Spleen (tissue), 11 donors: Measurements from ENCODE around the gene KANSL1. TPM values are rescaled to one million over a fixed set of nuclear protein-coding genes. Genes with fewer than 3 reads are reported as not detected.
A peak's percentile ranks its signal among the peaks of the same experiment; 100 is the strongest.
"Not testable (repeated sequence)": the region's sequence is repeated elsewhere in the genome, so short reads cannot be mapped to it uniquely, and the experiment has no call there.

Experiments used
- DNase-seq: peaks from one replicate; pipeline ENCODE4 v3.0.0-alpha.2; 2020
- H3K27ac ChIP-seq, 8 donors: fragments of 200-600 bp; sonication (generic) in 7 of 8; 1 replicate in 4 of 8; 2 replicates in 4 of 8; pipeline versions ENCODE4 v1.5.0 to v1.8.0; 2016 to 2021; ENCODE audit warnings: inconsistent platforms in 4 of 8, mild to moderate bottlenecking in 4 of 8, moderate library complexity in 1 of 8
- H3K27me3 ChIP-seq, 7 donors: fragments of 200-600 bp; sonication (generic) in 6 of 7; replicated peaks in 1 of 7; 1 replicate in 4 of 7; 2 replicates in 3 of 7; pipeline versions ENCODE4 v1.5.0 to v1.8.0; 2016 to 2021; ENCODE audit warnings: inconsistent platforms in 3 of 7, mild to moderate bottlenecking in 1 of 7
- H3K36me3 ChIP-seq, 6 donors: fragments of 200-600 bp; sonication (generic) in 5 of 6; 1 replicate in 4 of 6; 2 replicates in 2 of 6; pipeline versions ENCODE4 v1.5.0 to v1.8.0; 2016 to 2021; ENCODE audit warnings: inconsistent platforms in 2 of 6
- H3K4me1 ChIP-seq, 6 donors: fragments of 200-600 bp; sonication (generic) in 5 of 6; 1 replicate in 3 of 6; 2 replicates in 3 of 6; pipeline versions ENCODE4 v1.5.0 to v1.8.0; 2016 to 2021; ENCODE audit warnings: inconsistent platforms in 3 of 6
- H3K4me3 ChIP-seq, 8 donors: fragments of 200-600 bp; sonication (generic) in 7 of 8; 1 replicate in 4 of 8; 2 replicates in 4 of 8; pipeline versions ENCODE4 v1.5.0 to v1.8.0; 2016 to 2021; ENCODE audit warnings: inconsistent platforms in 4 of 8, mild to moderate bottlenecking in 4 of 8, moderate library complexity in 2 of 8
- H3K9me3 ChIP-seq, 8 donors: fragments of 200-600 bp; sonication (generic) in 7 of 8; 1 replicate in 4 of 8; 2 replicates in 4 of 8; pipeline versions ENCODE4 v1.5.0 to v1.8.0; 2016 to 2021; ENCODE audit warnings: inconsistent platforms in 4 of 8
- CTCF ChIP-seq, 11 experiments: fragments of 200-600 bp in 7 of 11; fragments of 450-650 bp in 4 of 11; sonication (generic) in 4 of 11; IDR thresholded peaks in 8 of 11; conservative IDR thresholded peaks in 3 of 11; 1 replicate in 7 of 11; 2 replicates in 4 of 11; pipeline versions ENCODE4 v1.4.0 to v1.8.0; 2016 to 2021; ENCODE audit warnings: antibody characterized with exemption in 11 of 11, inconsistent platforms in 4 of 11, mild to moderate bottlenecking in 1 of 11
- POLR2A ChIP-seq, 3 donors: fragments of 450-650 bp; IDR thresholded peaks; one replicate each; pipeline ENCODE4 v1.5.1; 2017; ENCODE audit warnings: antibody characterized with exemption in 3 of 3, mild to moderate bottlenecking in 1 of 3
- POLR2AphosphoS5 ChIP-seq, 3 donors: sonication (generic); formaldehyde crosslinking; IDR thresholded peaks; one replicate each; pipeline ENCODE4 v1.5.1; 2017; ENCODE audit warnings: antibody characterized with exemption in 3 of 3
- WGBS, 5 donors: extraction: QIAGEN DNeasy Blood & Tissue Kit in 3 of 5; methylation state at CpG; one replicate each; pipeline versions ENCODE4 v1.1.5 to v1.1.7; 2013 to 2018; 5-methylcytosine and 5-hydroxymethylcytosine counted together
- intact Hi-C: fragments of 100-400 bp; cut with DNase I; formaldehyde crosslinking; loops from one replicate; pipeline ENCODE4 v1.15.0; 2023; ENCODE audit warnings: low total_unique reads
- polyA plus RNA-seq, 3 donors: library from polyadenylated mRNA; stranded (reverse); fragments of 200-250 nt; gene quantifications; one replicate each; pipeline ENCODE4 v1.2.1, GENCODE V29; 2013
- total RNA-seq, 7 donors: library from RNA; depleted of rRNA in 3 of 7; stranded (reverse); fragments of >200 nt in 3 of 7; fragmentation: NEBNext Ultra II Directional in 4 of 7; extraction: Animal tissue kit (Norgen Biotek cat#: 25700) in 4 of 7; gene quantifications; one replicate each; pipeline versions ENCODE4 v1.1.0 to v1.2.1, GENCODE V29; 2016 to 2021
- donor health status: healthy with polysubstance abuse.
- donor health status: DM: no; HTN: no; CAD: no; lungs with moderate emphysema.
- donor health status: DM: no; HTN: no; CAD: no.
- donor health status: Bipolar disorder and iron deficiency.
- donor health status: healthy.
- donor health status: DM: no; HTN: no; CAD: no.
- donor health status: DM: yes; HTN: yes; CAD: no.

The KANSL1 gene
- total and polyA plus RNA-seq, 10 donors = 10.9 to 173 (median 116) TPM

DNA sequence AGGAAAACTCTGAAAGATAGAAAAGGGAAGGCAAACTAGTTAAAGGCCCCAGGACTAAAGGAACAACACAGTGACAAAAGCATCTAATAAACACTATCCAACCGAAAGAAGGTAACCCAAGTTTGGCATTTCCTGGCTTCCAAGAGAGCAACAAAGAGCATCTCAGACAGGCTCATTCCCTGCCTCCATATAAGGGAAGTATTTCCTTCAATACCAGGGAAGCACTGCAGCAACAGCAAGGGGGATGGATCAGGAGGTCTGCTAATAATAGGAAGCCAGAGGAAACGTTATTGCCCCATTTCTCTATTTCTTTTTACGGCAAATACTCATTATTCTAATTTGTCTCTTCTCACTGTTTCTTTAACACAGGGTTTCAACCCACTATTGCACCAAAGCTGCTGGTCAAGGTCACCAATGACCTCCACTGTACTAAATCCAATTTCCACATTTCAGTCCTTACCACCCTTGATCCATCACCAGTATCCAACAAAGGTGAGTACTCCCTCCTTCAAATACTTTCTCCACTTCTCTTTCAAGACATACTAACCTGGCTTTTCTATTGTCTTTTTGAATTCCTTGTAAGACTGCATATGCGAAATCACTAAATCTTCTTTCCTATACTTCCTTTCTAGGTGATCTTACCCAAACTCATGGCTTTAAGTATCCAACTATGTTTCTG is 86.1 kb downstream of the KANSL1 start:
- intact Hi-C loops = no loop called here
- Histone ChIP-seq H3K9me3 (no peaks in the 10 kb centered on the region), H3K27ac (peak overlapping the region in 1 of 8 donors; percentile 7), H3K36me3 (peaks cover 0 to 6% (median 0%) of the 10 kb centered on the region in 6 donors), H3K4me3 (no peak overlapping the region), H3K4me1 (peaks cover 27 to 97% (median 83%) of the 10 kb centered on the region in 6 donors), H3K27me3 (no peaks in the 10 kb centered on the region)
- no peak for DNase-seq
- WGBS, 5 donors = 51 to 73% (median 66%) methylated on average over 4 of the region's 4 CpGs
- TF ChIP-seq POLR2AphosphoS5 (IDR thresholded peaks at IDR 0.05) (no peak), CTCF (IDR thresholded peaks at IDR 0.05 in 8 of 11, conservative IDR thresholded peaks at IDR 0.05 in 3 of 11) (no peak), POLR2A (IDR thresholded peaks at IDR 0.05) (no peak)

- intact Hi-C loops, H3K36me3 ChIP-seq, H3K4me3 ChIP-seq, DNase-seq, H3K27me3 ChIP-seq, H3K9me3 ChIP-seq: not testable (repeated sequence)
- H3K4me1 ChIP-seq = peaks cover 19 to 96% (median 75%) of the 10 kb centered on the region in 6 donors
- WGBS, 5 donors = 80 to 84% (median 83%) methylated on average over 3 of the region's 3 CpGs
- H3K27ac ChIP-seq = peak overlapping the region in 1 of 8 donors; percentile 51
Measured at GRCh38 chr17:46102806-46103205, 90.4 kb downstream of the KANSL1 start.

- H3K4me3 ChIP-seq, DNase-seq, H3K36me3 ChIP-seq, H3K9me3 ChIP-seq, H3K27me3 ChIP-seq, intact Hi-C loops: not testable (repeated sequence)
- peak overlapping the region in 2 of 8 donors; percentile 55 to 61 for H3K27ac ChIP-seq
- WGBS, 5 donors = 72 to 79% (median 75%) methylated on average over 9 of the region's 9 CpGs
- H3K4me1 ChIP-seq = peaks cover 12 to 96% (median 71%) of the 10 kb centered on the region in 6 donors
Measured at GRCh38 chr17:46101785-46102617, 91.2 kb downstream of the KANSL1 start.

DNA sequence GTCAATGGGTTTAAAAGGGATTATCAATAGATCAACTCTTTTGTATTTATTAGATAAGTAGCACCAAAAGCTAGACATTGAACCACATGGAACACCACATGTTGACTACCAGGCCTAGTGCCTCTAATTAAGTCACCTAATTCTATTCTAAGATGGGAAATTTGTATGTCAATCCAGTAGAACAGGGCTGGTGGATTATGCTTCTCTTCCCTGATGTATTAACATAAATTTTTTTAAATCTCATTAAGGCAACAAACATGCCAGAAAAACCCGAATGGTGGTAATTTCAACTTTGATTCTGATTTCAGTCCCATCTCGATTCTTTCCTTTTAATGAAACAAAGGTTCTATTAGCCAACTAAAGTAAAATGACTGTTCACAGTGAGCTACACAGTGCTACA is 92.6 kb downstream of the KANSL1 start:
- DNase-seq = no peak

More for the DNA sequence above, 92.6 kb downstream of the KANSL1 start:
- Histone ChIP-seq H3K36me3 (peaks cover 0 to 6% (median 0%) of the 10 kb centered on the region in 6 donors), H3K9me3 (no peaks in the 10 kb centered on the region), H3K27ac (peak overlapping the region in 5 of 8 donors; percentile 8 to 61 (median 50)), H3K4me3 (no peak overlapping the region), H3K27me3 (no peaks in the 10 kb centered on the region), H3K4me1 (peaks cover 12 to 97% (median 67%) of the 10 kb centered on the region in 6 donors)
- WGBS, 5 donors = 62 to 81% (median 79%) methylated on average over 2 of the region's 2 CpGs
- TF ChIP-seq POLR2A (IDR thresholded peaks at IDR 0.05) (no peak), POLR2AphosphoS5 (IDR thresholded peaks at IDR 0.05) (no peak), CTCF (IDR thresholded peaks at IDR 0.05 in 8 of 11, conservative IDR thresholded peaks at IDR 0.05 in 3 of 11) (no peak)
- intact Hi-C loops = no loop called here
